Endothelial cell of umbilical vein (primary cell): ENCODE measurements around the gene GRID2. TPM values are rescaled to one million over a fixed set of nuclear protein-coding genes. Genes with fewer than 3 reads are reported as not detected.

Experiments
- BruUV-seq: library from RNA; stranded (reverse); fragments of 400-500 nt; replicated peaks from 2 replicates; lab custom pipeline; 2021; lab: Mats Ljungman, UMichigan
- CTCF ChIA-PET: fragments of 300-600, 350-600 bp; sonication (Branson Sonifier 250); formaldehyde crosslinking; loops from one replicate; lab custom pipeline; 2021; ENCODE audit warnings: antibody characterized with exemption, inconsistent platforms; lab: Charles Lee
- POLR2A ChIA-PET: fragments of 300-600, 350-600 bp; sonication (Branson Sonifier 250); formaldehyde crosslinking; loops from one replicate; lab custom pipeline; 2021; ENCODE audit warnings: antibody characterized with exemption, inconsistent platforms; lab: Charles Lee
- DNase-seq: peaks from one replicate; pipeline ENCODE4 v3.0.0-alpha.2; 2011; ENCODE audit warnings: low read depth, low spot score
- FAIRE-seq: peaks from 2 replicates; lab custom pipeline; 2011; peaks lifted over from hg19 to GRCh38; lab: Jason Lieb, UNC
- H2AFZ ChIP-seq: 2 replicates; pipeline ENCODE4 v1.6.0; 2012; ENCODE audit warnings: low read depth, low read length, control low read depth, inconsistent platforms
- H3K27ac ChIP-seq: 2 replicates; pipeline ENCODE4 v1.5.1; 2011; ENCODE audit warnings: low read depth, mild to moderate bottlenecking, control low read depth, low read length, moderate library complexity; ENCODE audit not compliant: insufficient read depth
- H3K27me3 ChIP-seq, 2 experiments: 2 replicates each; pipeline versions ENCODE4 v1.6.0 to v1.6.1; 2011; ENCODE audit warnings: low read length in 2 of 2, mixed read lengths in 1 of 2; ENCODE audit not compliant: control insufficient read depth in 2 of 2, insufficient read depth in 2 of 2
- H3K36me3 ChIP-seq, 2 experiments: 2 replicates in 1 of 2; 3 replicates in 1 of 2; pipeline ENCODE4 v1.5.1; 2011; ENCODE audit warnings: low read length in 2 of 2, mild to moderate bottlenecking in 1 of 2, moderate library complexity in 1 of 2; ENCODE audit not compliant: control insufficient read depth in 2 of 2, insufficient read depth in 2 of 2; ENCODE audit errors: extremely low read depth in 1 of 2
- H3K4me1 ChIP-seq: 3 replicates; pipeline ENCODE4 v1.5.1; 2011; ENCODE audit warnings: mild to moderate bottlenecking, low read length; ENCODE audit not compliant: control insufficient read depth, insufficient read depth; ENCODE audit errors: extremely low read depth
- H3K4me2 ChIP-seq: 2 replicates; pipeline ENCODE4 v1.6.1; 2011; ENCODE audit warnings: low read length, control low read depth, mixed read lengths; ENCODE audit not compliant: insufficient read depth
- H3K4me3 ChIP-seq, 3 experiments: fragments of 200-600 bp in 1 of 3; sonication (generic), shearing (Covaris generic) in 1 of 3; replicated peaks in 1 of 3; 2 replicates each; pipeline ENCODE4 v1.5.1; 2011 to 2016; ENCODE audit warnings: control low read depth in 3 of 3, low read length in 3 of 3, mild to moderate bottlenecking in 2 of 3, inconsistent platforms in 1 of 3, low read depth in 1 of 3, moderate library complexity in 1 of 3; ENCODE audit not compliant: insufficient read depth in 1 of 3
- H3K79me2 ChIP-seq: 2 replicates; pipeline ENCODE4 v1.6.0; 2012; ENCODE audit warnings: low read length, inconsistent platforms; ENCODE audit not compliant: control insufficient read depth, insufficient read depth
- H3K9ac ChIP-seq: replicated peaks from 2 replicates; pipeline ENCODE3; 2011; ENCODE audit warnings: low read length, control low read depth; ENCODE audit not compliant: insufficient read depth; ENCODE audit errors: extremely low read depth
- H3K9me1 ChIP-seq: replicated peaks from 3 replicates; pipeline ENCODE4 v1.6.0; 2011; ENCODE audit warnings: mild to moderate bottlenecking, low read length; ENCODE audit not compliant: control insufficient read depth, insufficient read depth; ENCODE audit errors: extremely low read depth
- H3K9me3 ChIP-seq: replicated peaks from 2 replicates; pipeline ENCODE4 v1.5.1; 2012; ENCODE audit warnings: low read length, inconsistent platforms; ENCODE audit not compliant: control insufficient read depth, insufficient read depth
- H4K20me1 ChIP-seq: replicated peaks from 2 replicates; pipeline ENCODE3; 2011; ENCODE audit warnings: mild to moderate bottlenecking, low read length; ENCODE audit not compliant: control insufficient read depth, insufficient read depth; ENCODE audit errors: extremely low read depth
- CTCF ChIP-seq, 2 donors: IDR thresholded peaks; 1 replicate in 1 of 2; 2 replicates in 1 of 2; pipeline ENCODE4 v1.5.1; 2011; ENCODE audit warnings: low read length in 2 of 2, mild to moderate bottlenecking in 2 of 2, moderate library complexity in 2 of 2, control low read depth in 1 of 2, inconsistent platforms in 1 of 2, low read depth in 1 of 2; ENCODE audit not compliant: insufficient read depth in 1 of 2; ENCODE audit errors: extremely low read depth in 1 of 2
- EZH2 ChIP-seq: IDR thresholded peaks from 2 replicates; pipeline ENCODE4 v1.6.1; 2012; ENCODE audit warnings: borderline replicate concordance, low read depth, mild to moderate bottlenecking, moderate library complexity, low read length, inconsistent platforms; ENCODE audit not compliant: severe bottlenecking
- FOS ChIP-seq: IDR thresholded peaks from 2 replicates; pipeline ENCODE4 v1.6.1; 2011; ENCODE audit warnings: mild to moderate bottlenecking, low read length, moderate library complexity, borderline replicate concordance; ENCODE audit not compliant: insufficient read depth
- GATA2 ChIP-seq: IDR thresholded peaks from 2 replicates; pipeline ENCODE4 v1.7.0; 2011; ENCODE audit warnings: low read depth, mild to moderate bottlenecking, moderate library complexity, mixed read lengths, low read length; ENCODE audit not compliant: insufficient read length, insufficient read depth
- JUN ChIP-seq: IDR thresholded peaks from 2 replicates; pipeline ENCODE4 v1.6.1; 2011; ENCODE audit warnings: borderline replicate concordance, low read depth; ENCODE audit not compliant: insufficient read length, insufficient read depth
- MYC ChIP-seq: IDR thresholded peaks from one replicate; pipeline ENCODE4 v1.6.1; 2011; ENCODE audit warnings: mild to moderate bottlenecking, low read depth, low read length
- POLR2A ChIP-seq: IDR thresholded peaks from 2 replicates; pipeline ENCODE4 v1.6.1; 2012; ENCODE audit warnings: low read depth, mild to moderate bottlenecking, control low read depth, low read length
- POLR2AphosphoS5 ChIP-seq: IDR thresholded peaks from 2 replicates; pipeline ENCODE4 v1.6.1; 2012; ENCODE audit warnings: low read depth, mild to moderate bottlenecking, control low read depth, low read length, moderate library complexity; ENCODE audit not compliant: insufficient read depth
- dilution Hi-C: fragments of 300-500 bp; cut with MboI; formaldehyde crosslinking; loops from one replicate; pipeline ENCODE4 v1.15.0; 2019; ENCODE audit warnings: low sequenced_read_pairs; ENCODE audit not compliant: extremely low pct_ligation_motif_present
- intact Hi-C: fragments of 100-400 bp; cut with micrococcal nuclease; formaldehyde crosslinking; loops from one replicate; pipeline ENCODE4 v1.10.0; 2022
- polyA plus RNA-seq, 4 experiments: library from polyadenylated mRNA; depleted of rRNA in 3 of 4; stranded (reverse) in 3 of 4; unstranded in 1 of 4; fragments of >200 nt; gene quantifications; 2 replicates each; pipeline versions ENCODE4 v1.2.1 to v1.2.3, GENCODE V29; 2011 to 2012; ENCODE audit warnings: missing spikeins in 1 of 4
- total RNA-seq: library from RNA; stranded (reverse); gene quantifications from 2 replicates; pipeline ENCODE4 v1.2.3, GENCODE V29; 2021
- TF ChIP-seq, protein P1 (sequence below): IDR thresholded peaks from 2 replicates; pipeline ENCODE4 v1.6.1; 2011; ENCODE audit not compliant: insufficient read depth, insufficient read length

GRID2 gene
- total and polyA plus RNA-seq, 2 donors (not counting 3 experiments of a cell fraction or from before 2014, with no cell fraction given) = not detected

- FAIRE-seq = no peak
- CTCF ChIA-PET = interaction anchor here (0.9 to 2.3 kb wide), 5 partner anchors 9 to 386 kb away, joined by 3 to 7 read pairs (median 3); no protein-coding TSS in a partner anchor
- BruUV-seq = no TSS peak
These were observed 897.8 kb downstream of the GRID2 start for GRCh38 chr4:93201471-93202096.

GRCh38 chr4:93203708-93204107 lies 899.9 kb downstream of the GRID2 start:
- no peaks in the 10 kb centered on the region for H3K36me3 ChIP-seq
- dilution Hi-C loops = no loop called here
- H3K4me3 ChIP-seq = no peak overlapping the region
- H3K9me1 ChIP-seq = no peaks in the 10 kb centered on the region
- H3K27me3 ChIP-seq = no peaks in the 10 kb centered on the region
- no peak for TF ChIP-seq MYC
- no peak for TF ChIP-seq CTCF (IDR thresholded peaks at IDR 0.05; ENCODE audit: extremely low read depth in 1 of 2, insufficient read depth in 1 of 2, low read depth in 1 of 2, low read length in 2 of 2)
- no peak for TF ChIP-seq FOS
- no peak for TF ChIP-seq GATA2
- TF ChIP-seq JUN = no peak
- TF ChIP-seq, protein P1, sequence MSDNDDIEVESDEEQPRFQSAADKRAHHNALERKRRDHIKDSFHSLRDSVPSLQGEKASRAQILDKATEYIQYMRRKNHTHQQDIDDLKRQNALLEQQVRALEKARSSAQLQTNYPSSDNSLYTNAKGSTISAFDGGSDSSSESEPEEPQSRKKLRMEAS = no peak
- no peak for TF ChIP-seq EZH2
- no peak for TF ChIP-seq POLR2A
- POLR2A ChIA-PET = no interaction called here
- intact Hi-C loops = no loop called here
- no peak for FAIRE-seq
- BruUV-seq = no TSS peak
- CTCF ChIA-PET = no interaction called here
- no peaks in the 10 kb centered on the region for H3K4me1 ChIP-seq
- DNase-seq = no peak
- no peak overlapping the region for H3K9ac ChIP-seq
- no peaks in the 10 kb centered on the region for H4K20me1 ChIP-seq
- H3K27ac ChIP-seq = no peak overlapping the region
- no peaks in the 10 kb centered on the region for H3K9me3 ChIP-seq
- no peaks in the 10 kb centered on the region for H3K79me2 ChIP-seq
- no peak overlapping the region for H2AFZ ChIP-seq
- H3K4me2 ChIP-seq = no peak overlapping the region

More at GRCh38 chr4:93201471-93202096, 897.8 kb downstream of the GRID2 start:
- Histone ChIP-seq H3K27me3 (no peaks in the 10 kb centered on the region), H3K4me2 (no peak overlapping the region), H3K9ac (no peak overlapping the region), H3K27ac (no peak overlapping the region), H2AFZ (no peak overlapping the region), H3K79me2 (no peaks in the 10 kb centered on the region), H3K9me3 (no peaks in the 10 kb centered on the region), H4K20me1 (no peaks in the 10 kb centered on the region), H3K4me1 (no peaks in the 10 kb centered on the region), H3K36me3 (no peaks in the 10 kb centered on the region), H3K9me1 (no peaks in the 10 kb centered on the region), H3K4me3 (no peak overlapping the region)
- no peak for TF ChIP-seq POLR2AphosphoS5
- no peak for TF ChIP-seq FOS
- intact Hi-C loops (no loop called here), dilution Hi-C loops (no loop called here)
- DNase-seq = no peak
- POLR2A ChIA-PET = no interaction called here
